Measurements from ENCODE around the gene CITED2. TPM values are rescaled to one million over a fixed set of nuclear protein-coding genes. Genes with fewer than 3 reads are reported as not detected.

Gene CITED2, protein sequence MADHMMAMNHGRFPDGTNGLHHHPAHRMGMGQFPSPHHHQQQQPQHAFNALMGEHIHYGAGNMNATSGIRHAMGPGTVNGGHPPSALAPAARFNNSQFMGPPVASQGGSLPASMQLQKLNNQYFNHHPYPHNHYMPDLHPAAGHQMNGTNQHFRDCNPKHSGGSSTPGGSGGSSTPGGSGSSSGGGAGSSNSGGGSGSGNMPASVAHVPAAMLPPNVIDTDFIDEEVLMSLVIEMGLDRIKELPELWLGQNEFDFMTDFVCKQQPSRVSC
- 10.3 and 12.3 TPM in 2 replicates for total RNA-seq

GRCh38 chr6:139374357-139375225 is at the start of gene CITED2:
TSS of gene CITED2 (minus strand) at chr6:139374648. CDS start at chr6:139373944, 704 bp downstream.
- no peak for FAIRE-seq
- TF ChIP-seq CTCF (IDR thresholded peaks at IDR 0.05; ENCODE audit: insufficient read depth, low read length, severe bottlenecking) = peak; percentile 22

GRCh38 chr6:139423037-139423703 is 48.7 kb upstream of the CITED2 start:
- TF ChIP-seq CTCF (IDR thresholded peaks at IDR 0.05; ENCODE audit: insufficient read depth, low read length, severe bottlenecking) = no peak
- no peaks in the 10 kb centered on the region for H3K27me3 ChIP-seq (ENCODE audit: control insufficient read depth, insufficient read depth, low read length)
- FAIRE-seq = no peak
- no peaks in the 10 kb centered on the region for H3K36me3 ChIP-seq (ENCODE audit: control insufficient read depth, insufficient read depth, low read length)
- no peak for DNase-seq (ENCODE audit: low read depth)
- no peak overlapping the region for H3K4me3 ChIP-seq (ENCODE audit: low read depth, low read length)

More at GRCh38 chr6:139374357-139375225, at the start of gene CITED2:
- H3K36me3 ChIP-seq (ENCODE audit: control insufficient read depth, insufficient read depth, low read length) = peaks cover 2% of the 10 kb centered on the region
- no peaks in the 10 kb centered on the region for H3K27me3 ChIP-seq (ENCODE audit: control insufficient read depth, insufficient read depth, low read length)
- peak; percentile 78 for DNase-seq (ENCODE audit: low read depth)
- peak within 1 kb of the TSS; percentile 62 for H3K4me3 ChIP-seq (ENCODE audit: low read depth, low read length)

DNA sequence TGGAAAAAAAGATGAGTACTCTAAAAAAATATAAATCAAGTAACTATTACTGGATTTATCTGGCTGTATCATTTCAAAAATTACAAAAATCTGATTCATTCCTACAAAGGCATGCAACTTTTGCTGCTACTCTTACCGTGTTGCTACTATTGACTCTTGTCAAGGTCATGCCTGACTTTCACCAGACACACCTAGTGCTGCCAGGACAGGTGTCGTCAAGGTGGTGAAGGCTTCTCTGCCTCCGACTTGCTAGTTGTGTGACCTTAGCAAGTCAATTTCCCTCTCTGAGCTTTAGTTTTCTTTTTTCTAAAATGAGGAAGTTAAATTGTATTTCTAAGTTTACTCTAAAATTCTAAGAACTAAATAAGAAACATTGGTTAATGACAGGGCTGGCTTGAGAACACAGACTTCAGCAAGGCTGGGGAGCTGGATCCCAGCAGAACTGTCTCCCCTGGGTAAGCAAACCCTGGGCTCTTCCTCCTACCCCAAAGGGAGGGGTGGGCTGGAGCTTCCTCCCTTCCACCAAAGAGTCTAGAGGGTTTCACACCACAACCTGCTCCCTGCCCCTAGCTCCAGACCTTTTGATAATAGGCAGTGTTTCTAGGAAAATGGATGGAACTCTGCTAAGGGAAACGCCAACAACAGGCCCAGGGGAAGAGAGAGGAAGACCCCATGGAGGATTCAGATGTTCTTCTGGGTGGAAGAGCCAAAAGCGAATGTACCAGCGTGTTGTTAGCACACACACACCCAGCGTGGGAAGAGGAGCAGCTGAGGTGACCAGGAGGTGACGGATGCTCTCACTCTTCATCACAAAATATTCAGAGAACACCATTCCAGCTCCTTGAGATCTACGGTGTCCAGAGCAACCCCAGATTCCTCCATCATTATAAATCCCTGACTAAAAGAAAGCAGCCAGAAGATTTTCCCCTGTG is 47.9 kb upstream of the CITED2 start:
- H3K36me3 ChIP-seq (ENCODE audit: control insufficient read depth, insufficient read depth, low read length) = no peaks in the 10 kb centered on the region
- no peak for DNase-seq (ENCODE audit: low read depth)
- no peak for FAIRE-seq
- no peaks in the 10 kb centered on the region for H3K27me3 ChIP-seq (ENCODE audit: control insufficient read depth, insufficient read depth, low read length)
- H3K4me3 ChIP-seq (ENCODE audit: low read depth, low read length) = no peak overlapping the region
- TF ChIP-seq CTCF (IDR thresholded peaks at IDR 0.05; ENCODE audit: insufficient read depth, low read length, severe bottlenecking) = no peak

- no peak for TF ChIP-seq CTCF (IDR thresholded peaks at IDR 0.05; ENCODE audit: insufficient read depth, low read length, severe bottlenecking)
- DNase-seq (ENCODE audit: low read depth) (no peak), FAIRE-seq (no peak)
- no peak overlapping the region for H3K4me3 ChIP-seq (ENCODE audit: low read depth, low read length)
- no peaks in the 10 kb centered on the region for H3K36me3 ChIP-seq (ENCODE audit: control insufficient read depth, insufficient read depth, low read length)
- no peaks in the 10 kb centered on the region for H3K27me3 ChIP-seq (ENCODE audit: control insufficient read depth, insufficient read depth, low read length)
These were observed 44.2 kb upstream of the CITED2 start for GRCh38 chr6:139418481-139419132.

- FAIRE-seq (no peak), DNase-seq (ENCODE audit: low read depth) (no peak)
- no peaks in the 10 kb centered on the region for H3K36me3 ChIP-seq (ENCODE audit: control insufficient read depth, insufficient read depth, low read length)
- no peaks in the 10 kb centered on the region for H3K27me3 ChIP-seq (ENCODE audit: control insufficient read depth, insufficient read depth, low read length)
- H3K4me3 ChIP-seq (ENCODE audit: low read depth, low read length) = no peak overlapping the region
- no peak for TF ChIP-seq CTCF (IDR thresholded peaks at IDR 0.05; ENCODE audit: insufficient read depth, low read length, severe bottlenecking)
These were observed 41.7 kb upstream of the CITED2 start for GRCh38 chr6:139416146-139416545.

All from bronchial epithelial cell (primary cell).